Measurements from ENCODE around the gene YLPM1.
A peak's percentile ranks its signal among the peaks of the same experiment; 100 is the strongest.

Gene YLPM1

GRCh38 chr14:74840603-74841030, 77.5 kb downstream of the YLPM1 start:
- ATAC-seq (peak; percentile 11), DNase-seq (no peak)

GRCh38 chr14:74841230-74842207, 78.4 kb downstream of the YLPM1 start:
- ATAC-seq (peak; percentile 86), DNase-seq (no peak)

- no peak for ATAC-seq
- no peak for DNase-seq
These were observed 80.5 kb downstream of the YLPM1 start for GRCh38 chr14:74843653-74844052.

GRCh38 chr14:74846168-74846567, 83.1 kb downstream of the YLPM1 start:
- DNase-seq (no peak), ATAC-seq (no peak)

- no peak for ATAC-seq
- no peak for DNase-seq
These were observed 84.0 kb downstream of the YLPM1 start for GRCh38 chr14:74846968-74847665.

- no peak for ATAC-seq
These were observed 85.7 kb downstream of the YLPM1 start for GRCh38 chr14:74848768-74849167.

GRCh38 chr14:74852922-74853530, 89.9 kb downstream of the YLPM1 start:
- ATAC-seq (no peak), DNase-seq (no peak)

More at GRCh38 chr14:74848768-74849167, 85.7 kb downstream of the YLPM1 start:
- no peak for DNase-seq

- ATAC-seq (no peak), DNase-seq (no peak)
These were observed 90.5 kb downstream of the YLPM1 start for GRCh38 chr14:74853581-74853980.

- no peak for DNase-seq
- no peak for ATAC-seq
These were observed 91.9 kb downstream of the YLPM1 start for GRCh38 chr14:74855021-74855420.

- ATAC-seq (no peak), DNase-seq (no peak)
These were observed 92.8 kb downstream of the YLPM1 start for GRCh38 chr14:74855945-74856344.

- no peak for ATAC-seq
- DNase-seq = no peak
These were observed 93.2 kb downstream of the YLPM1 start for GRCh38 chr14:74856366-74856765.

GRCh38 chr14:74858022-74858421, 94.9 kb downstream of the YLPM1 start:
- ATAC-seq (no peak), DNase-seq (no peak)

GRCh38 chr14:74859757-74860552, 96.8 kb downstream of the YLPM1 start:
- no peak for DNase-seq
- no peak for ATAC-seq

- ATAC-seq (peak; percentile 86), DNase-seq (peak; percentile 97)
These were observed 98.0 kb downstream of the YLPM1 start for GRCh38 chr14:74860899-74861733.

- ATAC-seq = no peak
- no peak for DNase-seq
These were observed 98.6 kb downstream of the YLPM1 start for GRCh38 chr14:74861734-74862090.

GRCh38 chr14:74863274-74863673, 100.2 kb downstream of the YLPM1 start:
- DNase-seq (no peak), ATAC-seq (no peak)

- no peak for ATAC-seq
- no peak for DNase-seq
These were observed 101.1 kb downstream of the YLPM1 start for GRCh38 chr14:74864198-74864597.

- ATAC-seq (no peak), DNase-seq (no peak)
These were observed 102.0 kb downstream of the YLPM1 start for GRCh38 chr14:74865156-74865555.

GRCh38 chr14:74866708-74867389, 103.7 kb downstream of the YLPM1 start:
- DNase-seq (no peak), ATAC-seq (no peak)

GRCh38 chr14:74867673-74868072, 104.6 kb downstream of the YLPM1 start:
- ATAC-seq (peak; percentile 99), DNase-seq (peak; percentile 63)
